NCI-H748 (cell line): ENCODE results near the gene CDH22.

Source experiments
- DNase-seq: peaks from one replicate; lab custom pipeline; 2025; ENCODE audit not compliant: unreplicated experiment; lab: John Stamatoyannopoulos, UW

CDH22 gene

DNA sequence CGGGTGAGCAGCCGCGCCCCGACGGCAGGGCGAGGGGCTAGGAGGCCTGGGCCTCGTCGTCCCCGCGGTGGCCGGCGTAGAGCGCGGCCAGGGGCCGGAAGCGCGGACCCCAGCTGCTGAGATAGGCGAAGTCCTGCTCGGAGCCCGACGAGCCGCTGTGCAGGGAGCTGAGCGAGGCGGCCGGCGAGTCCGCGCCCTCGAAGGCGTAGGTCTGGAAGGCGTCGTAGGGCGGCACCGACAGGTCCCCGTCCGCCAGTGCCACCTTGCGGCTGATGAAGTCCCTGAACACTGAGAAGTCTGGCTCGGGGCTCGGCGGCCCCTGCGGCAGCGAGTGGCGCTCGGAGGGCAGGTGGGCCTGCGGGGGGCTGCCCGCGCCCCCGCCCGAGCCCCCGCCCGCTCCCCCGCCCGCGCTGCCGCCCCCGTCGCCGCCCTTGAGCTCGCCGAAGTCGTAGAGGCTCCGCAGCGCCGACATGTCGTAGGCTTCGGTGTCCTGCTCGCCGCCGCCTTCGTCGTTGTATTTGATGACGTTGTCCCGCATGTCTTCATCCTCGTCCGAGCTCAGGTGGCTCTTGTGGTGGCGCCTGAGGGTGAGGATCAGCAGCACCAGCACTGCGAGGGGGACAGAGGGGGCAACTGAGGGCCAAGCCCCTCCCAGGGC lies 133.7 kb downstream of the CDH22 start:
- peak; percentile 76 for DNase-seq

DNA sequence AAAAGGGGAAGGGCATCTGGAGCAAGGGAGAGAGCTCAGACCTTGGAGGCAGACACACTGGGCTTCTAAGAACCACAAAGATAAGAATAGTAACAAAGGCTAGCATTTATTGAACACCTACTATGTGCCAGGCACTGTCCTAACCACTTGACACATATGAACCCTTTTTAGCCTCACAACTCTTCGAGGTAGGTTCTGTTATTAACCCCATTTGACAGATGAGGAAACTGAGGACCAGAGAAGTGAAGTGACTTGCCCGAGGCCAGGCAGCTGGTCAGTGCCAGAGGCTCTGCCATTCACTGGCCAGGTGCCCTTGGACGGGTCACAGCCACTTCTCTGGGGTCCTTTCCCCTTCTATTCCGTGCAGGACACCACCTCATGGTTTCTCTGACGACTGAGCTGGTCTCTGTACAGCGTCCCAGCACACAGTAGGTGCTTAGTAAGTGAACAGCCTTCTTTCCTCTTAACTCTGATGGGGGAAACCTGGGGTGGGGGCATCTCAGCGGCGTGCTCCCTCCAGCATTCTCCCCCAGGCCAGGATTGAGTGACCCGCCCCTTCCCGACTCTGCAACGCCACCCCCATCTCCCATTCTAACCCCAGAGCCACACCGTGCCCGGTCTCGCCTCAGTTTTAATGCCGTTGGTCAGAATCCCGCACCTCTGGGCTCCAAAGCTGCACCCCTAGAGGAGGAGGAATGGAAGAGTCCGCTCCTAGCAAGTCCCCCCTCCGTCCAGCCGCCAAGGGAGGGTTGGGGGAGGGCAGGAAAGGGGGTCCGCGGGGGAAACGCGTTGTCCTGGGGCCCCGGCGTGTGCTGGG lies 134.4 kb downstream of the CDH22 start:
- no peak for DNase-seq

DNA sequence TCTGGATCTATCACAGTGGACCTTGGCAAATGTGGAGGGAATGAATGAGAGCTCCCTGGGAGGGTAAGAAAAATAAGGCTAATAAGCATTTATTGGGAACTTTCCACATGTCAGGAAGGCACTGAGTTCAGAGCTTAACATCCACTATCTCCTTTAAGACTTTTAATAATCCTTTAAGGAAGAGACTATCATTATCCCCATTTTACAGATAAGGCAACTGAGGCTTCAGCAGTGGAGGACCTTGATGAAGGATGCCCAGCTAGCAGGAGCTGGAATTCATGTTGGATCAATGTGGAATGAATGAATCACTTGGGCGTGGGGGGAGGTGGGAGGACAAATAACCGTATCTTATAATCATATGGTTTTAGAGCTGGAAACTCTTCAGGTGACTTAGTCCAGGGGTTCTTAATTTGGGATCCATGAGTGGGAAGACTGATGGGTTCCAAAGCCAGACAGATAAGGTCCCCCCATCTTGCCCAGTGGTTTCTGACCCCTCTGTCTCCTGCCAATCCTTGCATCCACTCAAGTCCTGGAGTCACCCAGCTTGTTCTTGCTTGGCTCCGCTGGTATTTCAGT lies 135.2 kb downstream of the CDH22 start:
- DNase-seq: no peak

DNA sequence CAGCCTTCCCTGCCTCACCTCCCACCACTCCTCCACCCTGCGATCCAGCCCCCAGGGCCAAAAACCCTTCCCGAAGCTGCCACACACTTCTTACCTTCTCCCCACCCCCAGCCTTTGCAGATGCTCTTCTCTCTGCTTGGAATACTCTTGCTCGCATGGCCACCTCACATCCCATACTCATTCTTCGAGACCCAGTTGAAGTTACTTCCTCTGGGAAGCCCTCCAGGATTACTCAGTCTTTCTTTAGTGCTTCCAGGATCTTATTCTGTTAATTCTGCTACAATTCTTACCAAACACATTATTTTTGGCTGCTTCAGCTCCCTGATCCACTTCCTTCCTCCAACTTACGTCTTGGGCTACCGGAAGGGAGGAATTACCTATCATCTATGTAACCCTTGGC lies 135.8 kb downstream of the CDH22 start:
- no peak for DNase-seq

DNA sequence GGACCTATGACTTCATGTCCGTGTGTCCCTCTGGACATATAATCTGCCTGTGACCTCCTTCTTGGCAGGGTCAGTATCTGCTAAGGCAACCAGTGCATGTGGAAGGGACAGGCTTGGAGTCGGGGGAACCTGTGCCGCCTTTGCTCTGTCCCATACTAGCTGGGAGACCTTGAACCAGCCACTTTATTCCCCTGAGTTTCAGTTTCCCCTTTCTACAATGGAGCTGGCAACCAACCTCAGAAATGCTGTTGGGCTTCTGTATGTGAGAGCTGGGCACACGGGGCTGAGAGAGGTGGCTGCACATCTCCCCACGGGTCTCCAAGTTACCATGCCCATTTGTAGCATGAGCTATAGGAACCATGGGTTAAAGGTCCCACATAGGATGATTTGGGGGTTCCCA lies 136.4 kb downstream of the CDH22 start:
- DNase-seq: no peak

DNA sequence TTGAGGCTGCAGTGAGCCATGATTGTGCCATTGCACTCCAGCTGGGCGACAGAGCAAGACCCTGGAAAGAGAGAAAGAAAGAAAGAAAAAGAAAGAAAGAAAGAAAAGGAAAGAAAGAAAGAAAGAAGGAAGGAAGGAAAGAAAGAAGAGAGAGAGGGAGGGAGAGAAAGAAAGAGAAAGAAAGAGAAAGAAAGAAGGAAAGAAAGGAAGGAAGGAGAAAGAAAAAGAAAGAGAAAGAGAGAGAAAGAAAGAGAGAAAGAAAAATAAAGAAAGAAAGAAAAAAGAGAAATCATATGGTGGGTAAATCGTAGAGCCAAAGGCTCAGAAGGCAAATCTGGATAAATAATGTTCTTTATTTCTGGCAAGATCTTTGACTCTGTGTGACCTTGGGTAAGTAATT lies 136.8 kb downstream of the CDH22 start:
- no peak for DNase-seq

DNA sequence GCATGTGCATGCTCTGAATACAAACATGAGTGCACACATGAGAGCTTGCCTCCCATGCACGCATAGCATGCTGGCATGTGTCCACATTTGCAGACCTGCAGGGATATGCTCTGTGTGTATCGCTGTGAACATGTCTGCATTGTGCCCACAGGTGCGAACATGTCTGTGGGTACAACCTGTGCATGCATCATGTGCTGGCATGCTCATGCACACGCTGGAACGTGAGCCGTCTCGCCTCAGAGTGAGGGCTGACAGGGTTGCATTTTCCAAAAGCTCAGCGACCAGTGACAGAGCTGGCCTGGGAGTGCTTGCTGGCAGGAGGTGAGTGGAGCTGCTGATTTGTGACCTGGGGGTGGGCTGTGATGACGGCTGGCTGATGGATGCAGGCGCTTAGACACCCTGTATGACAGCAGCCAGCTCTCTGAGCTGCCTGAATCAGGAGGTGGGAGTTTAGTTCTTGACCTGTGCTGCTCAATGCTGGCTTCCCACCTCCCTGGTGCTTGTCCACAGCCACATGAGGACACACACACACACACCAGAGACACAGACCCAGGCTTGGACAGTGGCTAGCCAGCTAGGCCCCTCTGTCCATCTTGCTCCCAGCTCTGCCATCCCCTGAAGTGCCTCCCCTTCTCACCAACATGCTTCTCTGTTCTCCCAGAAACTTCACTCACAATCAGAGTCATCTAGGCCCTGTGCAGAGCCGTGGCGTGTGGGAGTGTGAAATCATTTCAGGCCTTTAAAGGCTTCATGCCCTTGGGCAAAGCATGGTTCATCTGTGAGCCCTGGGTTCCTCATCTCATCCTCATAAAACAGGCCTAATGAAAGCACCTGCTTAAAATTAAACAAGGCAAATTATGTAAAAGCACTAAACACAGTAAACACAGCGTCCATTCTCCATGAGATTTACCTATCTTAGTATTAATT lies 138.8 kb downstream of the CDH22 start:
- DNase-seq: no peak

DNA sequence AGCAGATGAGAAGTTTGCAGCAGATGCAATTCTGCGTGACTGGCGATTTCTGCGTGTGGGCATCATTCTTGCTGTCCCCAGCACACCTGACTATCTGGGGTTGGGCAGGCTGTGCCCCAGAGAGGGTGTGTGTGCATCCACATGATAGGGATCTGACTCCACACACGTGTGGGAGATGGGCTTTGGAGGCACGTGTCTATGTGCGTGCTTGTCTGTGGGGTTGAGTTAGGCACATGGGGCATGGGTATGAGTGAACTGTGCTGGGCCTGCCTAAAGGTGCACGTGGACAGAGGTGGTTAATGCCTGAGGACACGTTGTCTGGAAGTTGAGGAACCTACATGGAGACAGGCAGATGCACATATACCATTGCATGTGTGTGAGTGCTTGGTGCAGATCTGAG lies 139.9 kb downstream of the CDH22 start:
- DNase-seq: no peak

DNA sequence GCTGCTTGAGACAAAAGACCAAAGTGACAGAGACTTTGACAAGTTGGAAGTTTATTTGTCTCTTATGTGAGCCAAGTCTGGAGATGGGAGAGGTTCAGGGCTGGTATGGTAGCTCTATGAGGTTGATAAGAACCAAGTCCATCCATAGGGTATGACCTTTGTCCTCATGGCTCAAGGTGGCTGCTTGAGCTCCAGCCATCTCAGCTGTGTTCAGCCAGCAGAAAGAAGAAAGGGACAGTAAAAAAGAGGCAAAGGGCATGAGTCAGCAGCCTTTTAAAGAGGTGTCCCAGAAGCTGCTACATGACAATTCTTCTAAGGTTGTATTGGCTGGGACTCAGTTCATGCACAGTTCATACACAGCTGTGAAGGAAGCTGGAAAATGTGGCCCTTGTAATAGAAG lies 141.2 kb downstream of the CDH22 start:
- DNase-seq: no peak

DNA sequence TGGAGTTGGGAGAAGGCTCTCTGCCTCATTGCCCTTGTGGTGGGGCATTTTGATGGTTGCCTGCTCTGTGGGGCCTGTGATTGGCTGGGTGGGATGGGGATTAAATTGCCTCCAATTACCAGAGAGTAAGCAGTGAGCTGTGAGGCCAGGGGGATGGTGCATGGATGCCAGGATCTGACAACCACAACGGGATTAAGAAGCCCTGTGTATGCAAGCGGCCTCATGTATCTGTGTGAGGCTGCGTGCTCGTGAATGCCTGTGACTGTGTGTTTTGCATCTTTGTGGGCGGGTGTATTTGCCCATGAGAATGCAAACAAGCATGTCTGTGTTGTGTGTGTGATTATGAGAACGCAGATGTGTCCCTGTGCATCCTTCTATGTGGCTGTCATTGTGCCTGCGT lies 144.0 kb downstream of the CDH22 start:
- DNase-seq: no peak

DNA sequence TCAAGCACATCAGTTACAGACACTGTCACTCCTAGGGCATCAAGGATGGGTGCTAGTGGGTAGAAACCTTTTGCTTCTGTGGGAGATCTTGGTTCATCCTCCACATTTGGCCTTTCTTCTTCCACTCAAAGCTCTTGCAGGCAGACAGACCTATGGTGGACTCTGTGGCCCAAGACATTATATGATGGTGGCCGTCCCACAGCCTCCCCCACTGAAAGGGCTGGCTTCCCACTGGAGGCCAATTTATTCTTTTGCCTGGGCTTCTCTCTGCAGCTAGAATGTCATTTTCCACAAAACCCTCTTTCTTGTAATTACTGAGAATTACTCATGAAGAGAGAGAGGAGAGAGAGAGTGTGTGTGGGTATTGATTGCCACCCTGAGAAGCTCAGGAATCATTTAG lies 146.4 kb downstream of the CDH22 start:
- no peak for DNase-seq

DNA sequence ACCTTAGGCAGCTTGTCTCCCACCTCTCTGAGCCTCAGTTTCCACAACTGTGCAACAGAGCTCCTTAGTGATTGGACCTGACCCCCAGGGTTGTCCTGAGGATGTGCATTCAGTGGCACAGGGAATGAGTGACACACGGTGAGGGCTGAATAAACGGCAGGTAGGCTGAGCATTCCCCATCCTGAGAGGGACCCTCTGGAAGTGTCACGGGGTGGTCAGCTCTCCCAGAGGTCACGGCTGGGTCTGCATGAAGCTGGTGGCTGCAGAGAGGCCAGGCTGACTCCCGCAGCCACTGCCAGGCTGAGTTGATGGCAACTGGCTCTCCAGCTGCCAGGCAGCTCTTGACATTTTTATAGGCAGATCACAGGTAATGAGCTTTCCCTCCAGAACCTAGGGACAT lies 147.6 kb downstream of the CDH22 start:
- no peak for DNase-seq

DNA sequence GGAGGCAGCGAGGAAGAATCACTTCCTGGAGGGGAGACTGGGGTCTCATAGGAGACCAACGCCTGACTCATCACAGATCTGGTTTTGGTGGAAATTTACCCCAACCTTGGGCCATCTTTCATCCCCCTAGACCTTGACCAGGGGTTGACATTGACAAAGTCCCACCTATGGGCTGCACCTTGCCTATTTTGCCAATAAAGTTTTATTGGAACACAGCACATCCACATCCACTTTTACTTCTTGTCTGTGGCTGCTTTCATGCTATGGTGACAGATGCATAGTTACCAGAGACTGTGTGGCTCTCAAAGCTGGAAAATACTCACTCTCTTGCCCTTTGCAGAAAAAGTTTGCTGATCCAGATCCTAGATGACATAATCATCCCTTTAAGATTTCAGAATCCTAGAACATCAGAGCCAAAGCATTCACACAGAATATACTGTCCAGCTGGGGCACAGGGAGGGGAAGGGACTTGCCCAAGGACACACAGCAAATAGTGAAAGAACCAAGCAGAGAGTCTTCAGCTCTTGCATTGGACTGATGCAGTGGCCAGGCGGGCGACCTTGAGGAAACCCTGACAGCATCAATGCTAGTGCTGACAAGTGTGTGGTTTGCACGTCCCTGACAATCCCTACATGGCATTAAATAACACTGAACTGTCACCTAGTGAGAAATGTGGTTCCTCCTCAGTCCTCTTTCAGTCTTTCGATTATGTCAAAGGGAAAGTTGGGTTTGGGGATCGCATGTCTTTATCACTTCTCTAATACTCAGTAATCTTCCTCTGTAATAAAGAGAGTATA lies 149.0 kb downstream of the CDH22 start:
- no peak for DNase-seq

DNA sequence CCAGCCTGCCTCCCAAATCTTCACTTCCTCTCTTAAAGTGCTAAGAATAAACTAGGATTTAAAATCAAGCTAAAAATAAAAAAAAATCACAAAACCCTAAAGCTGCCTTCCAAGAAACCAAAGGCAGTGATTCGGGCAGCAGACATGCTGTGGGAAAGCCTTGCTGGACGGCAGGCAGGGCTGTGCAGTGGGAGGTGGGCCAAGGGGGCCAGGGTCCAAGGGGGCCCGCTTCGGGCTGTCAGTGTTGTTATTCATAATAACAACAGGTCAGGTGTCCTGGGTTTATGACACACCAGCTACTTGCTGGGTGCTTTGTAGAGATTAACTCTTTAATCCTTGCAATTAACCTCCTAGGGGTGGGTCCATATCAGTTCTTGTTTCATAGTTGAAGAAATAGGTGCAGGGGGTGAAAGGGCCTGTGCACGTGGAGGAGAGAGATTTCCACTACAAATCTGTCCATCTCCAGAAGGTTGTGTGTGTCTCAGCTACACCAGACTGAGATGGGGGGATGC lies 149.8 kb downstream of the CDH22 start:
- no peak for DNase-seq

DNA sequence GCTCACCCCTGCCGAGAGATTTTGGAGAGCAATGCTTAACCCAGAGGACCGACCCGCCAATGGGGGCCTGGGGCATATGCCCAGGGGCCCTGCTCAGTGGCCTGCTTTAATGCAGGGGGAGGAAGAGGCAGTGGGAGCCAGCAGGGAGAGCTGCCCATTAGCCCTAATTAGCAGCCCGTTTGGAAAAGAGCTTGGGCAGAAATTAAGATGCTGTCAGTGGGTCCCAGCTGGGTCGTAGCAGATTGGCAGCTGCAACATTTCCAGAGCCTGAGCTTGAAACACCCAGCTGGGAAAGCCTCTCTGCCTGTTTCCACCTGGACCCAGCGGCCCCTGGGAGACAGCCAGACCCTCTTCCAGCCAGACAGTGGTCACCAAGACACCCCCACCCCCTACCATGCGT lies 150.7 kb downstream of the CDH22 start:
- DNase-seq: no peak

DNA sequence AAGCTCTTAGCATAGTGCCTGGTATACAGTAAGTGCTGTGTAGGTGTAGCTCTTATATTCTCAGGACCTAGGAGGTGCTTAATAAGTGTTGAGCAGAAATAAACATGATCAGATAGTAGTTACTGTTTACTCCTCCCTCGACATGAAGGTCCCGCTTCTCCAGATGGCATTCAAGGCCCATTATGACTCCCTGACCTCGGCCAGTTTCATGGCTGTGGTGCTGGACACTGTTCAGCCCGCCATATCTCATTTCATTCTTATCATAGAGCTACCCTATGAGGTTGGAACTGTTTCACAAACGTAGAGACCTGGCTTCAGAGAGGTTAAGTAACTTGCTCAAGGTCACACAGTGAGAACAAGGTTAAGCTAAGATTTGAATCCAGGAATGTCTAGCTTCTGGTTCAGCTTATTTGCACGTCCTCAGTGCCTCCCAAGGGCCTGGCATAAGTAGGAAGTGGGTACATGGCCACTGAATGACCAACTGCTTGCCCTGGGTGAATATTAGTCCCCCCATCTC lies 151.2 kb downstream of the CDH22 start:
- DNase-seq: no peak

DNA sequence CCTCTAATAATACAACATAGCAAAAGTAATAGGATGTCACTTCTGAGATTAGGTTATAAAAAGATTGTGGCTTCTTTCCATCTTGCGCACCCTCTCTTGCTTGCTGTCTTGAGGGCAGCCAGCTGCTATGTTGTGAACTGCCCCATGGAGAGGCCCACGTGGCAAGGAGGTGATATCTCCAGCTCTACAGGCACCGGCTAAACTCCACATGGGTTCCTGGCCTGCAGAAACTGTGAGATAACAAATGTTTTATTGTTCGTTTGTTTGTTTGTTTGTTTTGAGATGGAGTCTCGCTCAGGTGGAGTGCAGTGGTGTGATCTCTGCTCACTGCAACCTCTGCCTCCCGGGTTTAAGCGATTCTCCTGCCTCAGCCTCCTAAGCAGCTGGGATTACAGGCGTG lies 152.2 kb downstream of the CDH22 start:
- no peak for DNase-seq

DNA sequence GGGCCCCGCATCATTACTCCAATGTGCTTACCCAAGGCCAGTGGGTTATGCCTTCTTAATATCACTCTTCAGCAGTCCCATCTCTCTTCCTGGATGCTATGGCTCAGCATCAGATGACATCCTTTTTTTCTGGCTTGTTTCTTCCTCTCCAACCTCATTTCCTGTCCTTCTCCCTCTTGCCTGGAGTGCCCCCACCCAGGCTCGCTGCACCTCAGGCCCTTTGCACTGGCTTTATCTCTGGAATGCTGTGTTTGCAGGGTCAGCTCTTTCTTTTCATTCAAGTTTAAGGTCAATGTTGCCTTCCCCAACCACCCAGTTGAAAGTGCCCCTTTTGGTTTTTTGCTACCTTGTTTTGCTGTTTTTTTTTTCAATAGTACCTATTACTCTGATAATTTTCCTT lies 153.5 kb downstream of the CDH22 start:
- no peak for DNase-seq

DNA sequence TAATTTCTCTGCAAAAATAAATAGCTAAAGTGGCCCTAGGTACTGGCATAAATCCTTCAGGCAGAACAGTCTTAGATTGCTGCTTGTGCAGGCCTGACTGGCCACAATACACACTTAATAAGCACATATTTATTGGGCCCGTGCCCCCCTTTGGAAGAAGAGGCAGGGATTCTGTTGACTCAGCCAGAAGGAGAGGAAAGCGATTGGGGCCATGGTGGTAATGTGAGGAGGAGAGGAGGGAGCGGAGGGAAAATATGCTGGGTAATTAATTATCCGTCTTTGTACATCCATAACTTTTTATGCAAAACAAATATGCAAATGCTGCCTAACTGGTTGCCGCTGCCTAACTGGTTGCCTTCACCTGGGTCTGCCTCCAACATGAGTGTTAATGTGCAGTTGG lies 154.0 kb downstream of the CDH22 start:
- no peak for DNase-seq
